ENCODE data around the gene KANSL3. TPM values are rescaled to one million over a fixed set of nuclear protein-coding genes. Genes with fewer than 3 reads are reported as not detected.

Gene KANSL3
- polyA plus RNA-seq, 3 donors: 53.7 to 55.1 (median 54.2) TPM

DNA sequence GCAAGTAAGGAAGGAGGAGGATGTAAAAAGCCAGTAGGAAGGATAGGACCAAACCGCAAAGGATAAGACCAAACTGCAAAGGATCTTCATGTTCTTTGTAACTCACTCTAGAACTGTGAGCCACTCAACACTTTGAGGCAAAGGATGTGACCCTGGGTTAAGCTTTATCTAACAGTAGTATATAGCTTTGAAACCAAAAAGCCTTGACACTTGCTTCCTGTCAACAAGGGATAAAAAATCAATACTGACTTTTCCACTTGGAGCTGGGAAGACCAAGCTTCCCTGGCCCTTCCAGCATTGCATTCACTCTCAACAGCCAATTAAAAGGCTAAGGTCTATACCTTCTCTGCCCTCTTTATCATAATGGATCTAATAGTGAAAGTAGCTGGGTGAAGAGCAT lies 22.0 kb downstream of the KANSL3 start:
- no peak for DNase-seq (ENCODE audit: low read depth in 3 of 3, low spot score in 2 of 3)

GRCh38 chr2:96608469-96609455 lies 29.4 kb downstream of the KANSL3 start:
- no peak for DNase-seq (ENCODE audit: low read depth in 3 of 3, low spot score in 2 of 3)

- no peak for DNase-seq (ENCODE audit: low read depth in 3 of 3, low spot score in 2 of 3)
These were observed 34.0 kb downstream of the KANSL3 start for GRCh38 chr2:96604104-96604503.

GRCh38 chr2:96602330-96602823 lies 35.7 kb downstream of the KANSL3 start:
- DNase-seq (ENCODE audit: low read depth in 3 of 3, low spot score in 2 of 3): no peak

GRCh38 chr2:96601382-96602292 lies 36.5 kb downstream of the KANSL3 start:
- DNase-seq (ENCODE audit: low read depth in 3 of 3, low spot score in 2 of 3): no peak

GRCh38 chr2:96599941-96600340 lies 38.2 kb downstream of the KANSL3 start:
- DNase-seq (ENCODE audit: low read depth in 3 of 3, low spot score in 2 of 3): no peak

- DNase-seq (ENCODE audit: low read depth in 3 of 3, low spot score in 2 of 3): no peak
These were observed 41.5 kb downstream of the KANSL3 start for GRCh38 chr2:96596596-96596995.

GRCh38 chr2:96594691-96595152 lies 43.4 kb downstream of the KANSL3 start:
- DNase-seq (ENCODE audit: low read depth in 3 of 3, low spot score in 2 of 3): no peak

- no peak for DNase-seq (ENCODE audit: low read depth in 3 of 3, low spot score in 2 of 3)
These were observed 43.8 kb downstream of the KANSL3 start for GRCh38 chr2:96594282-96594681.

GRCh38 chr2:96591494-96591893 lies 46.6 kb downstream of the KANSL3 start:
- no peak for DNase-seq (ENCODE audit: low read depth in 3 of 3, low spot score in 2 of 3)

DNA sequence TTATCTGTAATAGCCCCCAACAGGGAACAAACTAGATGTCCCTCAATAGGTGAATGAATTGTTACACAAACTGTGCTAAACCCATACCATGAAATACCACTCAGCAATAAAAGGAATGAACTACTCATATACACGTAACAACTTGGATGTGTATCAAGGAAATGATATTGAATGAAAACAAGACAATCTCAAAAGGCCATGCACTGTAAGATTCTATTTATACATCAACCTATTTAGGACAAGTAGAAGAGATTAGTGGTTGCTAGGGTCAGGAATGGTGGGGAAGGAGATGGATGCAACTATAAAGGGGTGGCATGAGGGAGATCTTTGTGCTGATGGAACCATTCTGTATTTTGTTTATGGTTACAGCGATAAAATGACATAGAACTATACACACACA lies 47.1 kb downstream of the KANSL3 start:
- DNase-seq (ENCODE audit: low read depth in 3 of 3, low spot score in 2 of 3): no peak

DNA sequence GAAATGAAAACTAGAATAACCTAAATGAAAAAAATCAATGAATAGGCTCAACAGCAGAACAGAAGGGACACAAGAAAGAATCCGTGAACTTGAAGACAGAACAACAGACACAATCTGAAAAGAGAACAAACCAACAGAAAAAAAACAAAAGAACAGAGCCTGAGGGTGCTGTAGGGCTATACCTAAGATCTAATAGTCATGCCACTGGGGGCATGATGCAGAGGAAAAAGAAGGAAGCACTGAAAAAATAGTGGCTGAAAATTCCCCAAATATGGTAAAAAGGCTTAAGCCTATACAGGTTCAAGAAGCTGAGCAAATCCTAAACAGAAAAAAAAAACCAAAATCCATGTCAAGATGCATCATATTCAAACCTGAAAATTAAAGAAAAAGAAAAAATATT lies 50.3 kb downstream of the KANSL3 start:
- DNase-seq (ENCODE audit: low read depth in 3 of 3, low spot score in 2 of 3): no peak

DNA sequence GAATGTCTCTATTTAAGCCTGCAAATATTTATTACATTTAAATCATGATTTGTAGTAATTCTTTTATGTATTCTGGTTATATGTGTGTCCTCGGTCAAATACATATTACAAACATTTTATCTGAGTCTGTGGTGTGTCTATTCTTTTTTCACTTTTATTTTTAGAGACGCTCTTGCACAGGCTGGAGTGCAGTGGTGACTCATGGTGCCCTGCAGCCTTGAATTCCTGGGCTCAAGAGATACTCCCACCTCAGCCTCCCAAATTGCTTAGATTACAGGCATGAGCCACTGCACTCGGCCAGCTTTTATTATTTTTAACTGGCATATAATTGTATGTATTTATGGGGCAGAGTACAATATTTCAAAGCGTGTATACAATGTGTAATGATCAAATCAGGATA lies 54.1 kb downstream of the KANSL3 start:
- no peak for DNase-seq (ENCODE audit: low read depth in 3 of 3, low spot score in 2 of 3)

DNA sequence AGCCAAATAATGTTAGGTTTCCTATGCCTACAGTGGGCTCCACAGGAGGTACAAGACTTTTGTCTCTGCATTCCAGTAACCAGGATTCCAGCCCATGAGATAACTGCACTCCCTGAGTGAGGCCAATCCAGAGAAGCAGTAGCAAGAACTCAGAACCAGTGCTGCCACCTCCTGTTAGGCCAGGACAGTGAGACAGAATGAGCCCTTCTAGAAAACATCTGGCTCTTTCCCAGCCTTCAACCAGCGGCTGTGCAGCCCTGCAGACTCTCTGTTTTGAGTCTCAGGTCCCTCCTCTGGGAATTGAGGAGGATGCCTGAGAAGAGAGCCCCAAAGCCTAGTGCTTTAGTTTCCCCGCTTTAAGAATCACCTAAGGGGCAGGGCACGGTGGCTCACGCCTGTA lies 57.3 kb downstream of the KANSL3 start:
- no peak for DNase-seq (ENCODE audit: low read depth in 3 of 3, low spot score in 2 of 3)

- DNase-seq (ENCODE audit: low read depth in 3 of 3, low spot score in 2 of 3): no peak
These were observed 58.7 kb downstream of the KANSL3 start for GRCh38 chr2:96579422-96579821.

DNA sequence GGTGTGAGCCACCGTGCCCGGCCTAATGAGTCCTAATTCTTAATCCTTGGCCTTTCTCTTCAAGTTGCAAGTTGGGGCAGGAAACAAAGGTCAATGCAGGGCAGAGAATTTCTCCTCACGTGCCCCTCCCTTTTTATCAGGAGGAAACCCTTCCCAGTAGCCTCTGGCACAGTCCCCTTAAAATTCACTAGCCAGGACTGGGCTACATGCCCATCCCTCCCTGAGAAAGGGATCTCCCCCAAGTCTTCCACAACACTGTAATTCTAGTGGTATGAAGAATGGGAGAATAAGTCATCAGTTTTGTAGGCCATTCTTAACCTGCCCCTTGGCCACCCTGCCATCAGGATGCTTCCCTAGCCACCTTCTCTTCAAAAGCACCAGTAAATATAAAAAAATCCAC lies 59.4 kb downstream of the KANSL3 start:
- DNase-seq (ENCODE audit: low read depth in 3 of 3, low spot score in 2 of 3): no peak

DNA sequence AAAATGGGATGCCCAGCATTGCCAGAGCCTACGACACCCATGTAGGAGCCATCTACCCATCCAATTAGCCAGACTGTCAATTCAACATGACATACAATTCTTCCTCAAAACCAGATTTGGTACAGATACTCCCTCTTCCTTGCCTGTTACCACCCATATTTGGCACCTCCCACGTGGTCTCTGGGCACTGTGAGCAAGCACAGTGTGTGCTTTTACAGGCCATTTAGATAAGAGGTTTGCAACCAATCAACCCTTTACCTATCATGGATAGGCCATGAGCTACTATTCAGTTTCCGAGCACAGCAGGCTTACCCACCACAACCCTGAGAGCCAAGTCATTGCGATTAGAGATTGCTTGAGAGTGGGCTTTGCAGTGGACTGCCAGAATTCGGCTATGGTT lies 60.6 kb downstream of the KANSL3 start:
- no peak for DNase-seq (ENCODE audit: low read depth in 3 of 3, low spot score in 2 of 3)

- no peak for DNase-seq (ENCODE audit: low read depth in 3 of 3, low spot score in 2 of 3)
These were observed 62.2 kb downstream of the KANSL3 start for GRCh38 chr2:96575785-96576456.

DNA sequence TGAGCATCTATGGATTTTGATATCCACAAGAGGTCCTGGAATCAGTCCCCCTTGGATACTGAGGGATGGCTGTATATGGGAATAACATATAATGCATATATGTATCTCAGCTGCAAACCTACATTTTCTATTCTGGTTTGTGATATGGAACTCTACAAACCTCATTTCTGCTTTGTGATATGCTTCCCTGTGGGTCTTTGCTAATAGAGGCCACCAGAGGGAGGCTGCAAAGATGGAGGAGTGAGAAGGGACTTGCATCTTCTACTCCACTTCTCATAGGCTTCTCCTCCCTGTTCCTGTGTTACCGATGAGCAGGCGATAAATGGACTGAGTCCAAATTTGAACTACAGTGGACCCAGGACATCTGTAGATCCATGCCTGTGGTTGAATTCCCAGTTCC lies 63.7 kb downstream of the KANSL3 start:
- no peak for DNase-seq (ENCODE audit: low read depth in 3 of 3, low spot score in 2 of 3)

DNA sequence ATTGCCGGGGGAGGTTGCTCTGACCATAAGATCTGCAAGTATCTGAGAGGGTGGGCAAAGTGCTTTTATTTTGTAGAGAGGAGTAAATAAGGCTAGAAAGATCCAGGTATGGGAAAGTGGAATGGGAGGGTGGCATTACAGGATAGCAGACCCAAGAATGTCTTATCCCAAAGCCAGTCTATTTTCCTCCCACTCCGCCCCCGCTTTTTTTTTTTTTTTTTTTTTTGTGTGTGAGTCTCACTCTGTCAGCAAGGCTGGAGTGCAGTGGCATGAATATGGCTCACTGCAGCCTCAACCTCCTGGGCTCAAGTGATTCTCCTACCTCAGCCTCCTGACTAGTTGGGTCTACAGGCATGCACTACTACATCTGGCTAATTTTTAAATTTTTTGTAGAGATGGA lies 70.0 kb downstream of the KANSL3 start:
- no peak for DNase-seq (ENCODE audit: low read depth in 3 of 3, low spot score in 2 of 3)

GRCh38 chr2:96565111-96565510 lies 73.0 kb downstream of the KANSL3 start:
- DNase-seq (ENCODE audit: low read depth in 3 of 3, low spot score in 2 of 3): no peak

Measured in right renal cortex interstitium (tissue), 3 donors.